GM19372 (cell line): Measurements from ENCODE around the gene HSPB6.
"Not testable (repeated sequence)": the region's sequence is repeated elsewhere in the genome, so short reads cannot be mapped to it uniquely, and the experiment has no call there.

ENCODE experiments used
- ATAC-seq: cut with Tn5 transposase; IDR thresholded peaks from one replicate; pipeline ENCODE4 v1.9.1; 2021; ENCODE audit warnings: mild to moderate bottlenecking, low read depth, moderate library complexity; ENCODE audit not compliant: unreplicated experiment

Gene HSPB6

DNA sequence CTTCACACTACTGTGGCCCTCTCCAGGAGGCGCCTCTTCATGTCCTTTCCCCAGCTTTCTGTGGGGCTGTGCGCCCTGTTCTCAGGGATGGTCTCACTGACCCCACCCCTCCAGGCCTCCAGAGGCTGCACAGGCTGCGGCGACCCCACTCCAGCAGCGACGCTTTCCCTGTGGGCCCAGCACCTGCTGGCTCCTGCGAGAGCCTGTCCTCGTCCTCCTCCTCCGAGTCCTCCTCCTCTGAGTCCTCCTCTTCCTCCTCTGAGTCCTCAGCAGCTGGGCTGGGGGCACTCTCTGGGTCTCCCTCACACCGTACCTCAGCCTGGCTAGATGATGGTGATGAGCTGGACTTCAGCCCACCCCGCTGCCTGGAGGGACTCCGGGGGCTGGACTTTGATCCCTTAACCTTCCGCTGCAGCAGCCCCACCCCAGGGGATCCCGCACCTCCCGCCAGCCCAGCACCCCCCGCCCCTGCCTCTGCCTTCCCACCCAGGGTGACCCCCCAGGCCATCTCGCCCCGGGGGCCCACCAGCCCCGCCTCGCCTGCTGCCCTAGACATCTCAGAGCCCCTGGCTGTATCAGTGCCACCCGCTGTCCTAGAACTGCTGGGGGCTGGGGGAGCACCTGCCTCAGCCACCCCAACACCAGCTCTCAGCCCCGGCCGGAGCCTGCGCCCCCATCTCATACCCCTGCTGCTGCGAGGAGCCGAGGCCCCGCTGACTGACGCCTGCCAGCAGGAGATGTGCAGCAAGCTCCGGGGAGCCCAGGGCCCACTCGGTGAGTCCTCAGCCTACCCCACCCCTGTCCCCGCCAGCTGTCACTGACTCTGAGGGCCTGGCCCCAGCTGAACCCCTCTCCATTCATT is 29.7 kb upstream of the HSPB6 start:
- ATAC-seq, result no peak

DNA sequence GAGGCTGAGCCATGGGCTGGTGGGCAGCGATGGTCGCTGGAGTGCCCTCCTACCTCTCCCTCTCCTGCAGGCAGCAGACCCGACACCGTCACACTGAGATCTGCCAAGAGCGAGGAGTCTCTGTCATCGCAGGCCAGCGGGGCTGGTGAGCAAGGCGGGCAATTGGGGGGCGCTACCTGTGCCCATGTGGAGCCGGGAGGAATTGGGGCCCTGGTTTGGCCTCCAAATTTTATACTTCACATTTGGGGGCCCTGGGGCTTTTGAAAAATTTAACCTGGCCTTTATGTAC is 28.5 kb upstream of the HSPB6 start:
- ATAC-seq, result no peak

DNA sequence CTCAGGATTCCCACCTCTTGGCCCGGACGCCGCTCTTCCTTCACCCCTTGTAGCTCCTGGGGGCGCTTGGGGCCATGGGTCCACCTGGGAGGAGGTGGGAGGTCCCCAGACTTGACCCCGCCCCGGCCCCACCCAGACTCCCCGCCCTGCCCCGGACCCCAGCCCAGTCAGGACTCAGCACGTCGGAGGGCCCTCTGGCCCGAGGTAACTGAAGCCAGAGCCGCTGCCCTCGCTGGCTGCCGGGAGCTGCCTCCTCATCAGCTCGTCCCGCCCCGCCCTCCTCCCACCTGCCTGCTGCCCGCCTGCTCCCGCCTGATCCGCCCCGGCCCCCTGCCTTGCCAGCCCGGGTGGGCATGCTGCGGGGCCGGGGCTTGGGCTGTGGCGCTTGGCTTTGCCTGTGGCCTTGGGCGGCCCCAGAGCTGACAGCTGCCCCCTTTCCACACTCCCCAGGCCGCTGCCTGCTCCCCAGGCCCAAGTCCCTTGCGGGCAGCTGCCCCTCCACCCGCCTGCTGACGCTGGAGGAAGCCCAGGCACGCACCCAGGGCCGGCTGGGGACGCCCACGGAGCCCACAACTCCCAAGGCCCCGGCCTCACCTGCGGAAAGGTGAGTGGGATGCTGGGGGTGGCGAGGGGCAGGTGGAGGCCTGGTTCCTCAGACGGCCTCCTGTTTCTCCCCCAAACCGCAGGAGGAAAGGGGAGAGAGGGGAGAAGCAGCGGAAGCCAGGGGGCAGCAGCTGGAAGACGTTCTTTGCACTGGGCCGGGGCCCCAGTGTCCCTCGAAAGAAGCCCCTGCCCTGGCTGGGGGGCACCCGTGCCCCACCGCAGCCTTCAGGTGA is 27.9 kb upstream of the HSPB6 start:
- no peak for ATAC-seq

DNA sequence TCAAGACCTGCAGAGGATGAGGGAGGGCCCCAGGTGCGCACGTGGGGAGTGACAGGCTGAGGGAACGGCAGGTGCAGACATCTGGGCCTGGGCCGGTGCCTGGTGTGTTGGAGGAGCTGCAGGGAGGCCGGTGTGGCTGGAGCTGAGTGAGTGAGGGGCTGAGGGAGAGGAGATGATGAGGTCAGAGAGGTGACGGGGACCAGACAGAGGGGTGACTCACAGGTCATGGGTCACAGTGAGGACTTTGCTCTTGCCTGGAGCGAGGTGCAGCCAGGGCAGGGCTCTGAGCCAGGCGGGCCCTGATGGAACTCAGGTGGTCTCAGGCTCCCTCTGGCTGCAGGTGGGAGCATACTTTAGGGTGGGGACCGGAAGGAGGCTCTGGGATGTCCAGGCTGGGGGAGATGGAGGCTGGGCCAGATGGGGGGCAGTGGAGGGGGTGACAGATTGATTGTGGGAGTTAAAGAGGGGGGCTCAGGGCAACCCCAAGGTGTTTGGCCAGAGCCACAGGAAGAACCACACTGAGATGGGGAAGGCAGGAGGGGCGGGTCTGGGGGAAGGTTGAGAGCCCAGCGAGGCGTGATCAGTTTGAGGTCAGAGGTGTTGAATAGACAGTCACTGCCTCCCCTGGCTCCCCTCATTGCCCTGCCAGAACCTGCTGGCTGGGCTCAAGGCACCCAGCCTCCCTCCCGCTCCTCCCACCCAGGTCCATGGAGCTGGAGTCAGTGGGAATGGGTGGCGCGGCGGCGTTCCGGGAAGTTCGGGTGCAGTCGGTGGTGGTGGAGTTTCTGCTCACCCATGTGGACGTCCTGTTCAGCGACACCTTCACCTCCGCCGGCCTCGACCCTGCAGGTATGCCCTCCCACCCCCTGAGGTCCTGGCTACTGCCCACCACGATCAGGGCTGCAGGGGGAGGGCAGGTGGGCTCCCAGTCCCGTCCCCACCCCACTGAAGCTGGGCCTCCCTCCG is 26.9 kb upstream of the HSPB6 start:
- no peak for ATAC-seq

DNA sequence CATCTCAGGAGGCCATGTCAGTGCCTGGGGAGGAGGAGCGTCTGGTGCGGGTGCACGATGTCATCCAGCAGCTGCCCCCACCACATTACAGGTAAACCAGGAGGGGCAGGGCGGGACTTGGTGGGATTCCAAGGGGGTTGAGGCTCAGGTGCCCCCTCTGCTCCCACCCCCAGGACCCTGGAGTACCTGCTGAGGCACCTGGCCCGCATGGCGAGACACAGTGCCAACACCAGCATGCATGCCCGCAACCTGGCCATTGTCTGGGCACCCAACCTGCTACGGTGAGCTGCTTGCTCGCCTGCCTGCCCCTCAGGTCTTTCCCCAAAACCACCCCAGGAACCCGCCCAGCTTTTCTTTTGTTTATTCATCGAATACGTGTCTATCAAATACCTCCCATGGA is 25.8 kb upstream of the HSPB6 start:
- no peak for ATAC-seq

DNA sequence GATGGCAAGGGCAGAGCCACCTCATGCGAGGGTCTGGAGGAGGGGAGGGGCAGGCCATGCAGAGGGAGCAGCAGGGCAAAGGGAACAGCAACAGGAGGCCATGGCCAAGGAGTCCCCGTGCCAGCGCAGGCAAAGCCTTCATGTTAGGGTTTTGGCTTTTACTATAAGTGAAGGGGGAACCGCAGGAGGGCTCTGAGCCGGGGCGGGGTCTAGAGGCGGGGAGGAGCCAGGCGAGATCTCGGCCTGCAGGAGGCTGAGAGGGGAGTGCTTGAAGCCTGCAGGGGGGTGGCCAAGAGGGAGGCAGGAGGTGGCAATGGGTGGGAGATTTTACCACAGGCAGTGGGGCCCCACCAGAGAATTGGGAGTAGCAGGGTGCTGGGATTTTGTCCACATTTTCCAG is 24.8 kb upstream of the HSPB6 start:
- ATAC-seq, result no peak

DNA sequence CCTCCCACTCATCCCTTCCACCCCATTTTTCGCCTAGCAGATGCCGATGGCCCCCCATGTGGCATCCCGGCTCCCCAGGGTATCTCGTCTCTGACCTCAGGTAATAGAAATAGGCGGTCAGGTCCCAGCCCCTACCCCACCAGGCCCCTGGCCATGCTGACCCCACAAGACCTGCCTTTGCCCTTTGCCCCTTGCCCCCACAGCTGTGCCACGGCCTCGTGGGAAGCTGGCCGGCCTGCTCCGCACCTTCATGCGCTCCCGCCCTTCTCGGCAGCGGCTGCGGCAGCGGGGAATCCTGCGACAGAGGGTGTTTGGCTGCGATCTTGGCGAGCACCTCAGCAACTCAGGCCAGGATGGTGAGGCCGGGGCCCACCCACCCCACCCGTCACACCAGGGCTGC is 23.9 kb upstream of the HSPB6 start:
- no peak for ATAC-seq

DNA sequence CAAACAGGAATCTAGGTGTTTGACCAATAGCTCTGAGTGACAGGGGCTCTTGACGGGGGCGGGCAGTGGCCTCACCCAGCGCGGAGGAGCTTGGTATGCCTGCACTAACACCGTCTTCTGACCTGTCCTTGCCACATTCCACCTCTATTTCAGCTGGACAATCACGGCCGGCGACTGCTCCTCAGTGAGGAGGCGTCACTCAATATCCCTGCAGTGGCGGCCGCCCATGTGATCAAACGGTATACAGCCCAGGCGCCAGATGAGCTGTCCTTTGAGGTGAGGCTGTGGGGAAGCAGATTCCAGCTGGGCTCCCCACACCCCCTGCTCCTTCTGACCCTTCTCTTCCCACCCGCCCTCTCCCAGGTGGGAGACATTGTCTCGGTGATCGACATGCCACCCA is 23.2 kb upstream of the HSPB6 start:
- no peak for ATAC-seq

DNA sequence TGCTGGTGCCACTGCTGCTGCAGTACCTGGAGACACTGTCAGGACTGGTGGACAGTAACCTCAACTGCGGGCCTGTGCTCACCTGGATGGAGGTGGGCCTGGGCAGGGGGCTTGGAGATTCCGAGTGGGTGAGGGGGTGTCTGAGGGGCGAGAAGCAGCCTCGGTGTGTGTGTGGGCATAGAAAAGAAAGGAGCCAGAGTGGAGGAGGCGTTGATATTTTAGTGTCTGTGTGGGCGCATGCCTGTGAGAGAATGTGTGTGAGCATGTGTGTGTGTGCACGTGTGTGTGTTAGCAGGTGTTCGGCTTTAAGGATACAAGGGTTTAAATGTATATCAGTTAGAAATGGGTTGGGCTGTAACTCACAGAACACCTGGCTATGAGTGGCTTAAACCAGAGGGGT is 22.2 kb upstream of the HSPB6 start:
- no peak for ATAC-seq

DNA sequence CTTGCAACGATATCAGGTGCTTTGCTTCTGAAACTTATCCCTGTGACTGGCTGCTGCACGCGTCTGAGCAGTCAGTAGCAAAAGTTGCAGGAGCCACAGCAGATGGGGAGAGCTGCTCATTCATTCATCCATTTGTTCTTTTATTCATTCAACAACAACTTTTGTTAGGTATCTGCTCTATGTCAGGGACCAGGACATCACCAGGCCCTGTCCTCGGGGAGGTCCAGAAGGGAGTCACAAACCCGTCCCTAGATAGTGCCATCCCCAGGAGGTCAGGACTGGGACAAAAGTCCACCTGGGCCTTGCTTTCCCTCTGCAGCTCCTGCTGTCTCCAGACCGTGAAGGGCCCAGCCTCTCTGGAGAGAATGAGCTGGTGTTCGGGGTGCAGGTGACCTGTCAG is 21.1 kb upstream of the HSPB6 start:
- ATAC-seq, result no peak

DNA sequence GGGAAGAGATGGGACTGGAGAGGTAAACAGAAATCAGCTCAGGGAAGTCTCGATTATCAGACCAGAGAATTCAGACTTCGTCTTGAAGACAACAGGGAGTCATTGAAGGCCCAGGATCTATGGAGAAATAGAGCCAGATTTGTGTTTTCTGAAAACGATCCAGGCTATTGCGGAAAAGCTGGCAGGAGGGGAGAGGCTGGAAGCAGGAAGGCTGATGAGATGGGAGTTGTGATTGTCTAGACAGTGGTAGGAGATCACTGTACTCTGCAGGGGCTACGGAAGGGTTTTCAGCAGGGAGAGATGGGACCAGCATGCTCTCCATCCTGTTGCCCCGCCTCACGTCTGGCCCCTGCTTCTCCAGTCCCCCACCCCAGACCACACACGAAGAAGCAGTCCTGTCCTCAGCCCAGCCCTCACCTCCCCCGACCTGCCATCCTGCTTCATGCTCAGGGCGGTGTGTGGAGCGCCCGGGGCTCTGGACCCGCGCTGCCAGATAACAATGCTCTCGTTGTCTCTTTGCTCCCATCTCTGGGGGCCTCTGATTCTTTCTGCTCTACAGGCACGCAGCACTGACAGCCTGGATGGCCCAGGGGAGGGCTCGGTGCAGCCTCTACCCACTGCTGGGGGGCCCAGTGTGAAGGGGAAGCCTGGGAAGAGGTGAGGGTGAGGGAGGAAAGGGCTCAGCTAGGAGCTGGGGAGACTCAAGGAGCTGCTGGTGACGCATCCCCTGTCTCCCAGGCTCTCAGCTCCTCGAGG is 20.4 kb upstream of the HSPB6 start:
- no peak for ATAC-seq

DNA sequence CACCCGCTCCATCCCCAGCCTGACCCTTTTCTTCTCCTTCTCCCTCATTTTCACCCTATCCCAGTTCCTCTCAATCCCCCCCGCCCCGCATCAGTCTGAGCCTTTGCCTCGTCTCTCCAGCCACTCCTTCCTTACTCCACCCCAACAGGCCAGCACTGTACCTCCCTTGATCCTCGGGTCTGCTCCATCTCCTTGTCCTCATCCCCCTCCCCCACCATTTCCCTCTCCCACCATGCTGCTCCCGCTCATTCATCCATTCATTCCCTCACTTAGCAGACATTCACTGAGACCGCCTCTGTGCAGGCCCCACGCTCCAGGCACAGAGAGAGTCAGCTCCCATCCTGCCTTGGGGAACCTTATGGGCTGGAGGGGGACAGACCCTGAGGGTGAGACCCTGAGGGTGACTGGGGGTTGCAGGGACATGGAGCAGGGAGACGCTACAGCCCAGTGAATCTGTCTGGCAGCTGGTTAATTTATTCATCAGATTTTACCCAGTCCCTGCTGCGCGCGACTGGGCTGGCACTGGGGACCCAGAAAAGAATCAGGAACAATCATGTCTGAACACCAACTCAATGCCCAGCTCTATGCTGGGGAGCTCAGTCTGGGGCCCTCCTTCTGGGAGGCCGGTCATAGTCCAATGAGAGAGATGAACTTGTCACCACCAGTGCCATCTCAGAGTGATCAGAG is 19.4 kb upstream of the HSPB6 start:
- ATAC-seq, result no peak

DNA sequence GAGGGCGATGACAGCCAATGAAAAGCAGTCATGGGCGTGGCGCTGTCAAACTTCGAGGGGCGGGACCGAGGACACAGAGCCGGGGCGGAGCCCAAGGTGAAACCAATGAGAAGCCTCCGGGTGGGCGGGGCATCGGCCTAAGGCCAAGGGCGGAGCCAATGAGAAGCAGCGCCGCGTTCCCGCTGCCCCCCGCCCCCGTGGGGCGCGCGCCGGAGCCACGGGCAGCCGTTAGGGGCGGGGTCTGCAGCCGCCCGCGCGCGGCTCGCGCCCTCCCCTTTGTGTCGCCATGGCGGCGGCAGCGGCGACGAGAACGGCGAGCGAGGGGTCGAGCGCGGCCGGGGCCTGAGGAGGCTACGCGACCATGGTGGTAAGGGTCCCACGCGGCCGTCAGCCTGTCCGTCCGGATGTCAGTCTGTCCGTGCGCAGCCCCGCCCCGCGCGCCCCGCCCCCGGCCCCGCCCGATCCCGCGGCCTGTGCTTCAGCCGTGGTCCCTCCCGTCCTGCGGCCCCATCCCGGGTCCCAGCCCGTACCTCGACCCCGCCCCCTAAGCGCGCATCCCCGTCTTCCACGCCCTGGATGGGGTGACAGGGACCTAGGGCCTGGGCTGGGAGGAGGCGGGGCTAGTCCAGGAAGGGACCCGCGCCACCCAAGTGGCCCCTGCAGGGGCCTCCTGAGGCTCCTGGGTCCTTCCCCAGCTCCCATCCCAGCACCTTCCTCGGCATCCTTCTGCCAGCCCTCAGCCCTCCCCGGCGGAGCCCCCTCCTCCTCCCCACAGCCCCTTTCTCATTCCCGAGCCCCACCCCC is 18.7 kb upstream of the HSPB6 start, which contains the start of gene ARHGAP33:
TSS of gene ARHGAP33 (plus strand) at position 267 of the 804 bp plus-strand sequence. CDS start at position 362, 95 bp downstream.
- ATAC-seq, result peak; percentile 96

DNA sequence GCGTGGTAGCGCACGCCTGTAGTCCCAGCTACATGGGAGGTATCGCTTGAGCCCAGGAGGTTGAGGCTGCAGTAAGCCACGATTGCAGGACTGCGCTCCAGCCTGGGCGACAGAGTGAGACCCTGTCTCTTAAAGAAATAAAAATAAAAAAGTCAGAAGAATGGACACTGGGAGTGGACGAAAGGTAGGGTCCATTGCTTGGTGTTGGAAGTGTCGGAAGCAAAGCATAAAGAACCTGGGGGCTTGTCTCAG is 18.1 kb upstream of the HSPB6 start:
- ATAC-seq, result no peak

DNA sequence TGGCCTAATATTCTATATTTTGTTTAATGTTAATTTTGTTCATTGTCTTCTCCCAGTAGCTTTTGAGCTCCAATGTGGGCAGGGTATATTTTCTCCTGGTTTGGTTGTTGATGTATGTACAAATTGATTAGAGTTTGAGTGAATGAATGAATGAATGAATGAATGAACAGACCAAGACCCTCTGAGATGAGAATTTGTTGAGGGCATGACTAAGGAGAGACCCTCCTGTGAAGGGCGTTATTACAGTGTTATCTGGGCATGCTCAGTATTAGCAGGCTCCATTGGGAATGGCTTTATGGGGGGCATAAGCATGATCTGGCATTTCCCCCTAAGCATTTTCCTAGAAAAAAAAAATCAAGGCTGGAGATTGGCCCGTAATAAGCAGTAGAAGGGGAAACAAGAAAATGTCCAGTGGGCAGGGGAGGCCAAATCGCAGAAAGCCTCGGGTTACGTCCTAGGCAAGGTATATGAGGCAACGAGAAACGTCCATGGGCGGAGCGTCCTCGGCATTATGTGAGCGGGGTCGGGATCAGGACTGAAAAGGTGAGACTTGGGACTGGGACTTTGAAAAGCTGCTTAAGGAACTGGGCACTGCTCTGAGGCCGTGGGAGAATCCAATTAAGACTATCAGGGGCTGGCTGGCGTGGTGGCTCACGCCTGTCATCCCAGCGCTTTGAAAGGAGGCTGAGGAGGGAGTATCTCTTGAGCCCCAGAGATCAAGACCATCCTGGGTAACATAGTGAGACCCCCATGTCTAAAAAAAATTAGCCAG is 17.6 kb upstream of the HSPB6 start:
- no peak for ATAC-seq

DNA sequence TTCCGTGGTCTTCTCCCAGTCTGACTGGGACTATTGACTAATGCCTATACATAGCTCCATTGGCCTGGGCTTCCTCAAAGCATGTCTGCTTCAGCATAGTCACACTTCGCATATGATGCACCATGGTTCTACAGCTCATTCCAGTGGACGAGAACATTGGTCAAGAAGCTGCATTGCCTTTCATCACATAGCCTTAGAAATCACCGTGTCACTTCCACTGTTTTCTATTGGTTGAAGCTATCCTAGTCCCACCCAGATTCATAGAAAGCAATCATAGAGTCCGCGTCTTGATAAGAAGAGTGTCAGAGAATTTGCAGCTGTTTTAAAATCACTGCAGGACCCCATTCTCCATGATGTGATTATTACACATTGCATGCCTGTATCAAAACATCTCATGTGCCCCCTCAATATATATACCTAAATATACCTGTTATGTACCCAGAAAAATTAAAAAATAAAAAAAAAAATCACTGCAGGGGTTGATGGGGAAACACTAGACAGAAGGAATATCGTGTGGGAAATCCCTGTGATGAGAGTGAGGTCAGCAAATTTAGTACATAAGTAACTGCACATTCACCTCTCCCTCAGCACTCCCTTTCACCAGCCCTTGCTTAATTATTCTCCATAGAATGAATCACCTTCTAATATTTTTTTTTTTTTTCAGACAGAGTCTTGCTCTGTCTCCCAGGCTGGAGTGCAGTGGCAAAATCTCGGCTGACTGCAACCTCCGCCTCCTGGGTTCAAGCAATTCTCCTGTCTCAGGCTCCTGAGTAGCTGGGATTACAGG is 16.4 kb upstream of the HSPB6 start:
- no peak for ATAC-seq

DNA sequence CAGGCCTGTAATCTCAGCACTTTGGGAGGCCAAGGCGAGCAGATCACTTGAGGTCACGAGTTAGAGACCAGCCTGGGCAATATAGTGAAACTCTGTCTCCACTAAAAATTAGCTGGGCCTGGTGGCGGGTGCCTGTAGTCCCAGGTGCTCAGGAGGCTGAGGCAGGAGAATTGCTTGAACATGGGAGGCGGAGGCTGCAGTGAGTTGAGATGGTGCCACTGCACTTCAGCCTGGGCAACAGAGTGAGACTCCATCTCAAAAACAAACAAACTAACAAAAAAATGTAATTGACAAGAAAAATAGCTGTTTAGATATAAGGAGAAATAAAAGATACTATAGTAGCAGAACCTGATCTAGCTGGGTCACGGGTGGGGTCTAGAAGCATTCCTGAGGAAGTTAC is 15.5 kb upstream of the HSPB6 start:
- not testable (repeated sequence) for ATAC-seq

DNA sequence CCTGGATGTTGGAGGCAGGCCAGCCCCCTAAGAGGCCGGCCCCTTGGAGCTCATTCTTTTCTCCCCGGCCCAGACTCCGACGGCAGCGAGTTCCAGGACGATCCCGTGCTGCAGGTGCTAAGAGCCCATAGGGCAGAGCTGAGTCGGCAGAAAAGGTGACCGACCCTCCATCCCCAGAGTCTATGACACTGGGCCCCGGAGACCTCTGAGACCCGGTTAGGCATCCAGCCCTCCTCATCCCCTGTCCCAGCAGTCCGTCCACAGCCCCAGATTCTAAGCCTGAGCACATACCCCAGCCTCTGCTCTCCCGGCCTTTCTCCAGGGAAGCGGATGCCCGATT is 11.2 kb upstream of the HSPB6 start:
- no peak for ATAC-seq
